GM10847 (cell line): ENCODE results near the gene HES5.

Source experiments
- POLR2A ChIP-seq: IDR thresholded peaks from 2 replicates; pipeline ENCODE4 v1.6.1; 2011; ENCODE audit not compliant: insufficient read length; ENCODE audit errors: extremely low read depth

Gene HES5

DNA sequence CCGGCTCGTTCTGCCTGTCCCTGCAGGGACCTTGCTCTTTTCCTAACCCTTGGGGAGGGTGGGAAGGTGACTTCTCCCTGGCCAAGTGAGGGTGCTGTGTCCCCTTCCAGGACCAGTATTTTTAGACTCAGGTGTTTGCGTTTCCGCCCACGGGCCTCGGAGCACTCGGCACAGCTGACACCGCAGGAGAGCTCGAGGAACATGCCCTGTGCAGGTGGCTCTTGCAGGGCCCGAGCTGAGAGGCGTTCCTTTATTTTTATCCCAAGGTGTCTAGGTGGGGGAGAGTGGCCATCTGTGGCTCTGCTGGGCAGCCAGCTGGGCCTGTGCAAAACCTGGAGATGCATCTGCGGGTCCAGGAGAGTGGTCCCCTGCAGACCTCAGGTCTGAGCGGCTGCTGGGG, 38.0 kb downstream of the HES5 start:
- no peak for TF ChIP-seq POLR2A

DNA sequence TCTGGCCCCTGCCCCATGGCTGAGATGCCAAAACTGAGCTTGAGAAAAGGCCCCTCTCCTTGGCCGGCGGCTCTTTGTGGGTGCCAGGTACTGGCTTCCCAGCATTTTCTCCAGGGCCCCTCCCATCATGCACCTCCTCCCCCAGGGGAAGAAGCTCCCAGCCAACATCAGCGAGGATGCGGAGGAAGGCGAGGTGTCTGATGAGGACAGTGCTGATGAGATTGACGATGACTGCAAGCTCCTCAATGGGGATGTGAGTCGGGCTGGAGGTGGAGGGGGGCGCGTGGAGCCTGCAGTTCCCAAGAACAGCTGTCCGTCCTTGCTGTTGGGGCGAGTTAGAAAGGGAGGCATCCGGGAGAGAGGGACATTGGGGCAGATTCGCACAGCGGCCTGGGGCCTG, 40.4 kb downstream of the HES5 start:
- no peak for TF ChIP-seq POLR2A

DNA sequence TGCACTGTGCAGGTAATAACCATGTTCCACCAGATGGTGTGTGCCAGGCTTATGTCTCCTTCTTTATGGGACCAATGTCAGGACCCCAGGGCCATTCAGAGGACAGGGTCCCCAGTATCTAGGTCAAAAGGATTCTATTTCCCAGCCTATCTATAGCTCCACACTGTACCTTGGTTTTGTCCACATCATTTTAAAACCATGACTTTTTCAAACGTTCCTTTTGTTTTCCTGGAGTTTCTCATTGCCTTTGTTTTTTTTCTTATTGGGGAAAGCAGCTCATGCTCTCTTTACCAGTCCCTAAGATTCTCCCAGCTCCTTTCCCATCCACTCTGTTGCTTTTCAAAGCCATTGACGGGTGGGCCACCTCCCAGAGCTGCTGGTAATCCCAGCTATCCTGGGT, 41.4 kb downstream of the HES5 start:
- TF ChIP-seq POLR2A = no peak

- no peak for TF ChIP-seq POLR2A
These were observed 43.5 kb downstream of the HES5 start for GRCh38 chr1:2486558-2486957.

- no peak for TF ChIP-seq POLR2A
These were observed 44.0 kb downstream of the HES5 start for GRCh38 chr1:2486041-2486440.

DNA sequence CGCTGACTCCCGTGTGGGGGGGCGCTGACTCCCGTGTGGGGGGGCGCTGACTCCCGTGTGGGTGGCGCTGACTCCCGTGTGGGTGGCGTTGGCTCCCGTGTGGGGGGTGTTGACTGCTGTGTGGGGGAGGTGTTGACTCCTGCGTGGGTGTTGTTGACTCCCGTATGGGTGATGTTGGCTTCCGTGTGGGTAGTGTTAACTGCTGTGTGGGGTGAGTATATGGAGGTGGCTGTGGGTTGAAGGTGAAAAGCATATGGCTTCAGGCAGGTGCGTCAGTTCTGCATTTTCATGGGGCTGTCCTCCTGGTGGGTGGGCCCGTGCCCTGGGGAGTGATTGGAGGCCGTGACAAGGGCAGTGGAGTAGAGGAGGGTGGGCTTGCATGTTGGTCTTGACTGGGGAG, 46.1 kb downstream of the HES5 start:
- no peak for TF ChIP-seq POLR2A

DNA sequence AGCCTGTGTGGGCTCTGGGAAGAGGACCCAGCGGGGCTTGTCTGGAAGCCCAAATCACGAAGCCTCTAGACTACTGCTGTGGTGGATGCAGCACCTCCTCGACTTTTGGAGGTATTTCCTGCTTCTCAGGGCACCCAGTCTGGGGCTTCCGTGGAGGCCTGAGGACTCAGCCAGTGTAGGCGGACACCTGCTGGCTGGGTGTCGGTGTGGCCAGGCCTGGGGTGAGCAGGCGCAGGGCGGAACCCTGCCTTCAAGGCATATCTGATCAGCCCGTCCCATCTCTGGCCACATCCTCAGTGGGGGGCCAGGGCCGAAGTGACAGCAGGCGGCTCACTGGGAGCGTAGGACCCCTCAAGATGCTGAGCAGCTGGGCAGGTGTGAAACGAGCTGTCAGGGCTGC, 47.0 kb downstream of the HES5 start:
- no peak for TF ChIP-seq POLR2A

GRCh38 chr1:2482588-2482987, 47.5 kb downstream of the HES5 start:
- no peak for TF ChIP-seq POLR2A

- no peak for TF ChIP-seq POLR2A
These were observed 48.2 kb downstream of the HES5 start for GRCh38 chr1:2481885-2482284.

GRCh38 chr1:2480986-2481364, 49.1 kb downstream of the HES5 start:
- no peak for TF ChIP-seq POLR2A

DNA sequence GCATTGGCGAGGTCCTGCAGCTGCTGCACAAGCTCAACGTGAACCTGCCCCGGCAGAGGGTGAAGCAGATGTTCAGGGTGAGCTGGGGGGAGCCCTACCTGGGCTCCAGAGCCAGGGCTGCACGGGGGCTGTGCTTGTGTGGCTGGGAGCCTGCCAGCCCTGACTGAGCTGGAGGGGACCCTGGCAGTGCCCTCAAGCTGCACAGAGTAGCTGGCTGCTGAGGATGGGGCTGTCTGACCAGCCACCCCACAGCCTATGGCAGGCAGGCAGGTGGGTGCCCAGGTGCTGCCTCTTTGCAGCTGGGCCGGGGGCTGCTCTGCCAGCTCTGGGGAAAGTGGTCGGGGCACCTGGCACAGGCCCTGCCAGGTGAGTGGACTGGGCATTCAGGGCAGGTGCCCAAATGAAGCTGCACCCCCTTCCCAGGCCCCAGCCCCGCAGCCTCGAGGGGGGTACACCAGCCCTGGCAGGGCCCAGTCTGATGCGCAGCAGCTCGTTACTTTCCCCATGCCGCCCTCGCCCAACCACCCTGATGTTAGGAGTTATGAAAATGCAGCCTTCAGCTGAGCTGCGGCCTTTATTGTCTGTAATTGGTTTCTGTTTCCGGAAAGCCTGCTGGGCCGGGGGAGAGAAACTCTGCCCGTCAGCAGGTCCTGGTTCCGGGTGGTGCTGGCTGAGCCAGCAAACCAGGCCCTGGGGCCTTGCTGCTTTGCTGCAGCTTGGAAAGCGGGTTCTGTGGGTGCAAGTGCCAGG, 49.7 kb downstream of the HES5 start:
- no peak for TF ChIP-seq POLR2A

- no peak for TF ChIP-seq POLR2A
These were observed 50.4 kb downstream of the HES5 start for GRCh38 chr1:2479618-2480017.

GRCh38 chr1:2479186-2479585, 50.9 kb downstream of the HES5 start:
- TF ChIP-seq POLR2A = no peak
